GM12878 (cell line): ENCODE results near the gene RERE. TPM values are rescaled to one million over a fixed set of nuclear protein-coding genes. Genes with fewer than 3 reads are reported as not detected.
A peak's percentile ranks its signal among the peaks of the same experiment; 100 is the strongest.

Source experiments
- ATAC-seq: fragments of 200-7000 bp; cut with Tn5 transposase; 3 replicates; pipeline ENCODE4 v1.9.1; 2020; ENCODE audit warnings: mild to moderate bottlenecking, moderate library complexity
- BruUV-seq: library from RNA; stranded (reverse); fragments of 400-500 nt; replicated peaks from 2 replicates; lab custom pipeline; 2021; lab: Mats Ljungman, UMichigan
- CTCF ChIA-PET: fragments of 300-600 bp; sonication (Branson Sonifier 250); formaldehyde crosslinking; extraction: SDS; loops from one replicate; lab custom pipeline; 2021; ENCODE audit warnings: inconsistent platforms; lab: Yijun Ruan, JAX
- POLR2A ChIA-PET: fragments of 350-600 bp; formaldehyde crosslinking; extraction: SDS; loops from one replicate; lab custom pipeline; 2021; ENCODE audit warnings: inconsistent platforms; lab: Charles Lee
- RAD21 ChIA-PET: fragments of 300-600 bp; sonication (Branson Sonifier 250); formaldehyde crosslinking; loops from one replicate; lab custom pipeline; 2023; ENCODE audit warnings: antibody characterized with exemption; ENCODE audit not compliant: unreplicated experiment; lab: Charles Lee
- SMC1A ChIA-PET: fragments of 300-600 bp; sonication (Branson Sonifier 250); formaldehyde crosslinking; loops from one replicate; lab custom pipeline; 2023; ENCODE audit not compliant: unreplicated experiment, uncharacterized antibody; lab: Charles Lee
- DNase-seq: peaks from one replicate; pipeline ENCODE4 v3.0.0-alpha.2; 2011; ENCODE audit warnings: low read depth, low spot score
- FAIRE-seq: peaks from 3 replicates; lab custom pipeline; 2011; peaks lifted over from hg19 to GRCh38; lab: Jason Lieb, UNC
- H2AFZ ChIP-seq: 2 replicates; pipeline ENCODE4 v1.6.0; 2011; ENCODE audit warnings: low read depth, low read length, control low read depth; ENCODE audit not compliant: control insufficient read depth
- H3K27ac ChIP-seq: 2 replicates; pipeline ENCODE4 v1.5.1; 2011; ENCODE audit warnings: control low read depth; ENCODE audit not compliant: control insufficient read depth, insufficient read depth
- H3K27me3 ChIP-seq, 2 experiments: replicated peaks in 1 of 2; 2 replicates each; pipeline versions ENCODE4 v1.6.0 to v1.6.1; 2011; ENCODE audit warnings: low read length in 1 of 2; ENCODE audit not compliant: control insufficient read depth in 2 of 2, insufficient read depth in 2 of 2
- H3K36me3 ChIP-seq, 2 experiments: 2 replicates each; pipeline ENCODE4 v1.5.1; 2011; ENCODE audit warnings: low read length in 1 of 2; ENCODE audit not compliant: control insufficient read depth in 2 of 2, insufficient read depth in 2 of 2
- H3K4me1 ChIP-seq: 2 replicates; pipeline ENCODE4 v1.6.1; 2011; ENCODE audit warnings: mild to moderate bottlenecking, low read length, moderate library complexity, mixed read lengths; ENCODE audit not compliant: control insufficient read depth, insufficient read depth
- H3K4me2 ChIP-seq: 2 replicates; pipeline ENCODE4 v1.6.0; 2011; ENCODE audit warnings: control low read depth; ENCODE audit not compliant: control insufficient read depth, insufficient read depth
- H3K4me3 ChIP-seq: fragments of 200-600 bp; sonication (generic); 2 replicates; pipeline ENCODE4 v1.5.1; 2016
- H3K79me2 ChIP-seq: 2 replicates; pipeline ENCODE4 v1.6.0; 2011; ENCODE audit warnings: low read length; ENCODE audit not compliant: control insufficient read depth, insufficient read depth
- H3K9ac ChIP-seq: 2 replicates; pipeline ENCODE4 v1.8.0; 2011; ENCODE audit warnings: low read length, control low read depth, mixed read lengths; ENCODE audit not compliant: control insufficient read depth, insufficient read depth
- H3K9me3 ChIP-seq: replicated peaks from 3 replicates; pipeline ENCODE4 v1.5.1; 2011; ENCODE audit warnings: mild to moderate bottlenecking, low read length; ENCODE audit not compliant: control insufficient read depth, insufficient read depth
- H4K20me1 ChIP-seq: 2 replicates; pipeline ENCODE4 v1.6.0; 2011; ENCODE audit not compliant: control insufficient read depth, insufficient read depth
- CREB1 ChIP-seq: IDR thresholded peaks from 2 replicates; pipeline ENCODE4 v1.6.1; 2012; ENCODE audit warnings: low read depth, mild to moderate bottlenecking, inconsistent platforms
- CREM ChIP-seq: IDR thresholded peaks from 2 replicates; pipeline ENCODE4 v1.6.1; 2014; ENCODE audit warnings: antibody characterized with exemption, low read depth
- CTCF ChIP-seq, 3 experiments: IDR thresholded peaks in 2 of 3; conservative IDR thresholded peaks in 1 of 3; 2 replicates each; pipeline ENCODE4 v1.5.1; 2011; ENCODE audit warnings: low read depth in 3 of 3, low read length in 3 of 3, mild to moderate bottlenecking in 3 of 3, control low read depth in 2 of 3, moderate library complexity in 2 of 3, inconsistent platforms in 1 of 3, mixed read lengths in 1 of 3; ENCODE audit not compliant: control insufficient read depth in 2 of 3, insufficient read depth in 1 of 3; ENCODE audit errors: extremely low read depth in 1 of 3
- FOXK2 ChIP-seq: fragments of 450-650 bp; IDR thresholded peaks from 2 replicates; pipeline ENCODE4 v1.6.1; 2017; ENCODE audit warnings: mild to moderate bottlenecking, moderate library complexity
- MYB ChIP-seq: fragments of 150-350 bp; IDR thresholded peaks from 2 replicates; pipeline ENCODE4 v1.6.1; 2014; ENCODE audit warnings: mild to moderate bottlenecking, low read depth, low read length, borderline replicate concordance
- SMAD1 ChIP-seq: fragments of 450-650 bp; IDR thresholded peaks from 2 replicates; pipeline ENCODE4 v1.6.1; 2018; ENCODE audit warnings: mild to moderate bottlenecking, low read depth; ENCODE audit not compliant: partially characterized antibody
- ZNF384 ChIP-seq: IDR thresholded peaks from 2 replicates; pipeline ENCODE4 v1.6.1; 2012; ENCODE audit warnings: low read depth, mild to moderate bottlenecking, low read length, improper control_type of control experiment, borderline replicate concordance
- WGBS: methylation state at CpG from one replicate; pipeline ENCODE4 v1.1.6; 2016; ENCODE audit warnings: low lambda C conversion rate; ENCODE audit not compliant: insufficient replicate concordance, insufficient coverage; ENCODE audit errors: missing lambda C conversion rate; 5-methylcytosine and 5-hydroxymethylcytosine counted together
- in situ Hi-C: fragments of 300-500 bp; cut with MboI; formaldehyde crosslinking; loops from 9 replicates; pipeline ENCODE4 v1.14.3; 2018; ENCODE audit warnings: mixed read lengths
- intact Hi-C: fragments of 100-400 bp; cut with micrococcal nuclease; formaldehyde crosslinking; loops from one replicate; pipeline ENCODE4 v1.14.2; 2022; ENCODE audit not compliant: unreplicated experiment
- polyA plus RNA-seq, 11 experiments: library from polyadenylated mRNA; depleted of rRNA in 4 of 11; unstranded in 6 of 11; stranded (reverse) in 5 of 11; fragments of >200 nt; fragmentation: Nextera tagmentation in 4 of 11; fragmentation: Illumina TruSeq in 1 of 11; extraction: Ambion mirVana in 4 of 11; extraction: Trizol in 1 of 11; gene quantifications; 1 replicate in 1 of 11; 2 replicates in 10 of 11; pipeline versions ENCODE4 v1.2.1 to v1.2.3, GENCODE V29; 2011 to 2016; ENCODE audit warnings: inconsistent platforms in 2 of 11, missing spikeins in 2 of 11, low read depth in 1 of 11
- total RNA-seq, 4 experiments: library from RNA; depleted of rRNA in 3 of 4; stranded (reverse); fragments of >200 nt in 3 of 4; fragmentation: Illumina TruSeq in 1 of 4; extraction: Trizol in 1 of 4; gene quantifications; 2 replicates each; pipeline versions ENCODE4 v1.2.1 to v1.2.3, GENCODE V29; 2013 to 2021

RERE gene
- total and polyA plus RNA-seq, 10 of the 15 experiments (the other 5 are each of a cell fraction or from before 2014, with no cell fraction given) = 5.2 to 60.5 (median 20.2) TPM

GRCh38 chr1:8411803-8412182 lies 405.6 kb downstream of the RERE start:
- WGBS = 78% methylated on average over 7 of the region's 7 CpGs
- Histone ChIP-seq H3K4me2 (no peak overlapping the region), H3K4me3 (no peak overlapping the region), H3K9me3 (no peaks in the 10 kb centered on the region), H4K20me1 (no peaks in the 10 kb centered on the region; the same call in 1 of the 2 replicates), H3K9ac (no peak overlapping the region), H3K4me1 (no peaks in the 10 kb centered on the region), H3K27ac (no peak overlapping the region), H3K79me2 (peaks cover 10% of the 10 kb centered on the region), H2AFZ (no peak overlapping the region), H3K36me3 (peaks cover 6 to 27% of the 10 kb centered on the region in 2 experiments), H3K27me3 (no peaks in the 10 kb centered on the region)
- ChIA-PET POLR2A (interaction anchor here (0.7 kb wide), 1 partner anchor 113 kb away, joined by 5 read pairs; no protein-coding TSS in a partner anchor), SMC1A (interaction anchor here (0.7 to 3.0 kb wide), 2 partner anchors 7 to 352 kb away, joined by 3 to 18 read pairs; no protein-coding TSS in a partner anchor), CTCF (interaction anchor here (0.6 to 1.3 kb wide), 3 partner anchors 10 to 274 kb away, joined by 4 to 5 read pairs (median 4); no protein-coding TSS in a partner anchor), RAD21 (no interaction called here)
- intact Hi-C loops = no loop called here
- TSS peak; percentile 30 for BruUV-seq
- TF ChIP-seq MYB (no peak), CTCF (IDR thresholded peaks at IDR 0.05 in 2 of 3, conservative IDR thresholded peaks at IDR 0.05 in 1 of 3; ENCODE audit: control insufficient read depth in 2 of 3, extremely low read depth in 1 of 3, insufficient read depth in 1 of 3, low read depth in 3 of 3, low read length in 3 of 3) (no peak), FOXK2 (no peak), ZNF384 (no peak), SMAD1 (no peak), CREB1 (no peak), CREM (no peak)
- in situ Hi-C loops = no loop called here
- ATAC-seq = no peak
- no peak for DNase-seq
- no peak for FAIRE-seq
